Esophagus muscularis mucosa (tissue), 2 donors: ENCODE measurements around the gene USP35.
"Not testable (repeated sequence)": the region's sequence is repeated elsewhere in the genome, so short reads cannot be mapped to it uniquely, and the experiment has no call there.

Experiments
- POLR2A ChIP-seq: fragments of 450-650 bp; IDR thresholded peaks from one replicate; pipeline ENCODE4 v1.6.1; 2017; ENCODE audit warnings: antibody characterized with exemption, moderate library complexity, mild to moderate bottlenecking, low read depth
- POLR2AphosphoS5 ChIP-seq, 2 donors: sonication (generic); formaldehyde crosslinking; IDR thresholded peaks; one replicate each; pipeline ENCODE4 v1.6.1; 2017; ENCODE audit warnings: antibody characterized with exemption in 2 of 2

GRCh38 chr11:78222726-78223125 is 34.0 kb downstream of the USP35 start:
- not testable (repeated sequence) for TF ChIP-seq POLR2AphosphoS5 (IDR thresholded peaks at IDR 0.05); POLR2A
